ENCODE results near the gene GDPD1. TPM values are rescaled to one million over a fixed set of nuclear protein-coding genes. Genes with fewer than 3 reads are reported as not detected.
"Not testable (repeated sequence)": the region's sequence is repeated elsewhere in the genome, so short reads cannot be mapped to it uniquely, and the experiment has no call there.

Gene GDPD1
- total and polyA plus RNA-seq, 12 donors = 0.95 to 4.8 (median 1.8) TPM

- Histone ChIP-seq H3K36me3 (no peaks in the 10 kb centered on the region), H3K4me3 (no peak overlapping the region), H3K9me3 (no peaks in the 10 kb centered on the region), H3K27me3 (no peaks in the 10 kb centered on the region), H3K27ac (peak overlapping the region in 3 of 10 donors; percentile 29 to 71 (median 39)), H3K4me1 (peaks cover 0 to 21% (median 0%) of the 10 kb centered on the region in 9 donors)
- DNase-seq (no peak), ATAC-seq (no peak)
- WGBS, 2 donors = 74 to 86% methylated on average over 3 of the region's 3 CpGs
- intact Hi-C loops (cut with DNase I) = no loop called here
- TF ChIP-seq CTCF (IDR thresholded peaks at IDR 0.05) = no peak
Measured at GRCh38 chr17:59287891-59288290, 67.6 kb downstream of the GDPD1 start.

DNA sequence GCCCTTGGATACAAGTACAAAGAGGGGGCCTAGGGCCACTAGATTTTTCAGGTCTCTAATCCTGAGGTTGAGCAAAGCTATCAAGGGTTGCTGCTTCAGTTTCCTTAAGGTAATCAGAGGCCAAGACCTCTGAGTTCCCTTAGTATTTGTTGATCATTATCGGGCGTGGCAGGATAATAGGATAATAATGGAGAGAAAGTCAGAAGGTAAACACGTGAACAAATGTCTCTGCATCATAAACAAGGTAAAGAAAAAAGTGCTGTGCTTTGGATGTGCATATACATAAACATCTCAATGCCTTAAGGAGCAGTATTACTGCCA lies 69.6 kb downstream of the GDPD1 start:
- H3K27me3 ChIP-seq = no peaks in the 10 kb centered on the region
- intact Hi-C loops (cut with DNase I) = no loop called here
- ATAC-seq (no peak), DNase-seq (no peak)
- H3K36me3 ChIP-seq = no peaks in the 10 kb centered on the region
- TF ChIP-seq CTCF (IDR thresholded peaks at IDR 0.05) = no peak
- no peak overlapping the region for H3K4me3 ChIP-seq
- 52 to 63% methylated on average over 3 of the region's 3 CpGs for WGBS, 2 donors
- H3K9me3 ChIP-seq = no peaks in the 10 kb centered on the region
- no peak overlapping the region for H3K27ac ChIP-seq
- H3K4me1 ChIP-seq = peaks cover 0 to 21% (median 0%) of the 10 kb centered on the region in 9 donors

DNA sequence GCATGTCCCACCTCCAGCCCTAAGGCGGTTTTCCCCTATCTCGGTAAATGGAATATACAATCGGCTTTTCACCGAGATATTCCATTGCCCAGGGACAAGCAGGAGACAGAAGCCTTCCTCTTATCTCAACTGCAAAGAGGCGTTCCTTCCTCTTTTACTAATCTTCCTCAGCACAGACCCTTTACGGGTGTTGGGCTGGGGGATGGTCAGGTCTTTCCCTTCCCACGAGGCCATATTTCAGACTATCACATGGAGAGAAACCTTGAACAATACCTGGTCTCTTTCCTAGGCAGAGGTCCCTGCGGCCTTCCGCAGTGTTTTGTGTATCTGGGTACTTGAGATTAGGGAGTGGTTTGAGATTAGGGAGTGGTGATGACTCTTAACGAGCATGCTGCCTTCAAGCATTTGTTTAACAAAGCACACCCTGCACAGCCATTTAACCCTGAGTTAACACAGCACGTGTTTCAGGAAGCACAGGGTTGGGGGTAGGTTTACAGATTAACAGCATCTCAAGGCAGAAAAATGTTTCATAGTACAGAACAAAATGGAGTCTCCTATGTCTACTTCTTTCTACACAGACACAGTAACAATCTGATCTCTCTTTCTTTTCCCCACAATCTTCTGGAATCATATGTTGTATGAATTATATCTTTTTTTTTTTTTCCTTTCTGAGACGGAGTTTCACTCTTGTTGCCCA lies 70.1 kb downstream of the GDPD1 start:
- peaks cover 0 to 21% (median 0%) of the 10 kb centered on the region in 9 donors for H3K4me1 ChIP-seq
- 13 to 20% methylated on average over 12 of the region's 12 CpGs for WGBS, 2 donors
- intact Hi-C loops (cut with DNase I) = not testable (repeated sequence)

GRCh38 chr17:59292174-59292523 lies 71.8 kb downstream of the GDPD1 start:
- Histone ChIP-seq H3K36me3 (no peaks in the 10 kb centered on the region), H3K4me3 (no peak overlapping the region), H3K9me3 (no peaks in the 10 kb centered on the region), H3K27me3 (no peaks in the 10 kb centered on the region), H3K27ac (no peak overlapping the region), H3K4me1 (peaks cover 0 to 20% (median 0%) of the 10 kb centered on the region in 9 donors)
- intact Hi-C loops (cut with DNase I) = no loop called here
- no peak for TF ChIP-seq CTCF (IDR thresholded peaks at IDR 0.05)
- ATAC-seq (no peak), DNase-seq (no peak)
- 41 to 57% methylated on average over 1 of the region's 1 CpG for WGBS, 2 donors

More for the DNA sequence above, 70.1 kb downstream of the GDPD1 start:
- H3K36me3 ChIP-seq, ATAC-seq, H3K9me3 ChIP-seq, DNase-seq, H3K27me3 ChIP-seq, H3K27ac ChIP-seq, H3K4me3 ChIP-seq: not testable (repeated sequence)

DNA sequence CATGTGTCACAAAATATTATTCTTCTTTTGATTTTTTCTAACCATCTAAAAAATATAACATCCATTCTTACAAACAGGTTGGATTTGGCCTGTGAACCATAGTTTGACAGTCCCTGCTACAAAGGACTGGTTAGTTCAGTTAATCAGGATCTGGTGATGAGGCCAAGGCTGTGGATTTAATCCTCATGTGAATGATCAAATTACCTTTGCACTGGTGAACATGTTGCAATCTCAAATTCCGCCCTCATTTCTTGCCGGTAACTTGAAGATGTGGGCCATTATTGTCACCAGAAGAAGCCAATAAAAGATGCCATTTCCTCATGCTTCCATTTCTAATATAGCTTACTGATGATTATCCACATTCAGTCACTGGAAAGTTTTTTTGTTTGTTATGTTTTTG lies 75.9 kb downstream of the GDPD1 start:
- no peak for TF ChIP-seq CTCF (IDR thresholded peaks at IDR 0.05)
- ATAC-seq (no peak), DNase-seq (no peak)
- 96 to 99% methylated on average over 2 of the region's 2 CpGs for WGBS, 2 donors
- intact Hi-C loops (cut with DNase I) = no loop called here
- H3K27ac ChIP-seq = no peak overlapping the region
- H3K4me1 ChIP-seq = no peaks in the 10 kb centered on the region
- no peaks in the 10 kb centered on the region for H3K9me3 ChIP-seq
- no peaks in the 10 kb centered on the region for H3K36me3 ChIP-seq
- H3K27me3 ChIP-seq = no peaks in the 10 kb centered on the region
- H3K4me3 ChIP-seq = no peak overlapping the region
